ENCODE results near the gene CKAP5. TPM values are rescaled to one million over a fixed set of nuclear protein-coding genes. Genes with fewer than 3 reads are reported as not detected.

Gene CKAP5
- total RNA-seq, 8 experiments from 2014 or later: 37.8 to 127 (median 93.5) TPM

- 50 to 94% (median 80%) methylated on average over 1 to 7 of the region's 9 CpGs; no CpG with 5 or more reads in 5 of the 10 experiments for WGBS, 10 experiments
- in situ Hi-C loops (cut with MboI; ENCODE audit: low pct_unique_long_range_greater_than_20kb in 2 of 9, low sequenced_read_pairs in 9 of 9, unreplicated experiment in 9 of 9): no loop called here
- Histone ChIP-seq H3K4me1 (replicated peaks in 1 of 2) (peaks cover 3 to 6% of the 10 kb centered on the region in 2 donors), H3K4me3 (no peak overlapping the region), H3K27ac (no peak overlapping the region)
- ATAC-seq (replicated peaks in 6 of 8): no peak
These were observed 117.4 kb downstream of the CKAP5 start for GRCh38 chr11:46728659-46729040.

- H3K27ac ChIP-seq: no peak overlapping the region
- in situ Hi-C loops (cut with MboI; ENCODE audit: low pct_unique_long_range_greater_than_20kb in 2 of 9, low sequenced_read_pairs in 9 of 9, unreplicated experiment in 9 of 9): no loop called here
- WGBS, 10 experiments: 44 to 90% (median 86%) methylated on average over 2 to 11 of the region's 17 CpGs; no CpG with 5 or more reads in 5 of the 10 experiments
- ATAC-seq (replicated peaks in 6 of 8): no peak
- peaks cover 3 to 6% of the 10 kb centered on the region in 2 donors for H3K4me1 ChIP-seq (replicated peaks in 1 of 2)
- H3K4me3 ChIP-seq: no peak overlapping the region
These were observed 118.0 kb downstream of the CKAP5 start for GRCh38 chr11:46727952-46728658.

GRCh38 chr11:46726206-46726862, 119.7 kb downstream of the CKAP5 start:
- no peak for ATAC-seq (replicated peaks in 6 of 8)
- Histone ChIP-seq H3K4me3 (no peak overlapping the region), H3K27ac (no peak overlapping the region), H3K4me1 (replicated peaks in 1 of 2) (peaks cover 3 to 6% of the 10 kb centered on the region in 2 donors)
- 80 to 100% (median 93%) methylated on average over 2 to 11 of the region's 26 CpGs; no CpG with 5 or more reads in 5 of the 10 experiments for WGBS, 10 experiments
- in situ Hi-C loops (cut with MboI; ENCODE audit: low pct_unique_long_range_greater_than_20kb in 2 of 9, low sequenced_read_pairs in 9 of 9, unreplicated experiment in 9 of 9): no loop called here

GRCh38 chr11:46725338-46726205, 120.5 kb downstream of the CKAP5 start:
- in situ Hi-C loops (cut with MboI; ENCODE audit: low pct_unique_long_range_greater_than_20kb in 2 of 9, low sequenced_read_pairs in 9 of 9, unreplicated experiment in 9 of 9): no loop called here
- Histone ChIP-seq H3K27ac (no peak overlapping the region), H3K4me3 (no peak overlapping the region), H3K4me1 (replicated peaks in 1 of 2) (peaks cover 3 to 6% of the 10 kb centered on the region in 2 donors)
- ATAC-seq (replicated peaks in 6 of 8): no peak
- 50 to 100% (median 81%) methylated on average over 1 to 14 of the region's 19 CpGs; no CpG with 5 or more reads in 1 of the 10 experiments for WGBS, 10 experiments

- no peak overlapping the region for H3K4me3 ChIP-seq
- WGBS, 10 experiments: 8 to 45% (median 31%) methylated on average over 2 to 4 of the region's 8 CpGs; no CpG with 5 or more reads in 6 of the 10 experiments
- in situ Hi-C loops (cut with MboI; ENCODE audit: low pct_unique_long_range_greater_than_20kb in 2 of 9, low sequenced_read_pairs in 9 of 9, unreplicated experiment in 9 of 9): no loop called here
- H3K27ac ChIP-seq: no peak overlapping the region
- peaks cover 6 to 7% of the 10 kb centered on the region in 2 donors for H3K4me1 ChIP-seq (replicated peaks in 1 of 2)
- peak; percentile 34 to 97 (median 60) for ATAC-seq (replicated peaks in 6 of 8)
These were observed 122.0 kb downstream of the CKAP5 start for GRCh38 chr11:46724088-46724487.

- in situ Hi-C loops (cut with MboI; ENCODE audit: low pct_unique_long_range_greater_than_20kb in 2 of 9, low sequenced_read_pairs in 9 of 9, unreplicated experiment in 9 of 9): no loop called here
- Histone ChIP-seq H3K27ac (no peak overlapping the region), H3K4me3 (no peak overlapping the region), H3K4me1 (replicated peaks in 1 of 2) (peaks cover 6 to 9% of the 10 kb centered on the region in 2 donors)
- WGBS, 10 experiments: 88 to 90% methylated on average over 2 to 3 of the region's 8 CpGs; no CpG with 5 or more reads in 8 of the 10 experiments
- no peak for ATAC-seq (replicated peaks in 6 of 8)
These were observed 122.8 kb downstream of the CKAP5 start for GRCh38 chr11:46723359-46723680.

GRCh38 chr11:46722566-46723358, 123.3 kb downstream of the CKAP5 start:
- no peak overlapping the region for H3K27ac ChIP-seq
- H3K4me3 ChIP-seq: no peak overlapping the region
- WGBS, 10 experiments: 68 to 100% (median 93%) methylated on average over 1 to 9 of the region's 11 CpGs; no CpG with 5 or more reads in 2 of the 10 experiments
- in situ Hi-C loops (cut with MboI; ENCODE audit: low pct_unique_long_range_greater_than_20kb in 2 of 9, low sequenced_read_pairs in 9 of 9, unreplicated experiment in 9 of 9): no loop called here
- ATAC-seq (replicated peaks in 6 of 8): no peak
- peaks cover 6 to 9% of the 10 kb centered on the region in 2 donors for H3K4me1 ChIP-seq (replicated peaks in 1 of 2)

- no peak for ATAC-seq (replicated peaks in 6 of 8)
- in situ Hi-C loops (cut with MboI; ENCODE audit: low pct_unique_long_range_greater_than_20kb in 2 of 9, low sequenced_read_pairs in 9 of 9, unreplicated experiment in 9 of 9): no loop called here
- H3K4me1 ChIP-seq (replicated peaks in 1 of 2): peaks cover 6 to 9% of the 10 kb centered on the region in 2 donors
- 30 to 100% (median 76%) methylated on average over 1 to 6 of the region's 6 CpGs; no CpG with 5 or more reads in 3 of the 10 experiments for WGBS, 10 experiments
- no peak overlapping the region for H3K4me3 ChIP-seq
- no peak overlapping the region for H3K27ac ChIP-seq
These were observed 124.8 kb downstream of the CKAP5 start for GRCh38 chr11:46721286-46721685.

GRCh38 chr11:46719543-46720218, 126.4 kb downstream of the CKAP5 start:
- Histone ChIP-seq H3K4me3 (no peak overlapping the region), H3K27ac (no peak overlapping the region), H3K4me1 (replicated peaks in 1 of 2) (peaks cover 6 to 9% of the 10 kb centered on the region in 2 donors)
- 55% methylated on average over 2 of the region's 25 CpGs; no CpG with 5 or more reads in 9 of the 10 experiments for WGBS, 10 experiments
- no peak for ATAC-seq (replicated peaks in 6 of 8)
- in situ Hi-C loops (cut with MboI; ENCODE audit: low pct_unique_long_range_greater_than_20kb in 2 of 9, low sequenced_read_pairs in 9 of 9, unreplicated experiment in 9 of 9): no loop called here

- Histone ChIP-seq H3K4me3 (no peak within 1 kb of the TSS), H3K4me1 (replicated peaks in 1 of 2) (peaks cover 2 to 9% of the 10 kb centered on the region in 2 donors), H3K27ac (no peak within 1 kb of the TSS)
- ATAC-seq (replicated peaks in 6 of 8): no peak
- 0 to 20% (median 11%) methylated on average over 1 to 4 of the region's 7 CpGs; no CpG with 5 or more reads in 6 of the 10 experiments for whole genome bisulfite sequencing, 10 experiments
- in situ Hi-C loops (cut with MboI; ENCODE audit: low pct_unique_long_range_greater_than_20kb in 2 of 9, low sequenced_read_pairs in 9 of 9, unreplicated experiment in 9 of 9): no loop called here
These were observed 127.0 kb downstream of the CKAP5 start, which contains the start of gene F2 for GRCh38 chr11:46719048-46719542. Gene F2, plus strand, starts transcription at chr11:46719213. Its CDS starts 23 bp downstream, at chr11:46719236.

GRCh38 chr11:46718155-46719019, 127.7 kb downstream of the CKAP5 start:
- H3K4me1 ChIP-seq (replicated peaks in 1 of 2): peaks cover 0 to 6% of the 10 kb centered on the region in 2 donors
- H3K27ac ChIP-seq: no peak overlapping the region
- peak in 2 of 8 experiments; percentile 17 to 25 for ATAC-seq (replicated peaks in 6 of 8)
- WGBS, 10 experiments: 85 to 100% (median 100%) methylated on average over 1 to 6 of the region's 11 CpGs; no CpG with 5 or more reads in 3 of the 10 experiments
- no peak overlapping the region for H3K4me3 ChIP-seq
- in situ Hi-C loops (cut with MboI; ENCODE audit: low pct_unique_long_range_greater_than_20kb in 2 of 9, low sequenced_read_pairs in 9 of 9, unreplicated experiment in 9 of 9): no loop called here

Data from motor neuron (in vitro differentiated cells).